ENCODE measurements around the gene TMCO4.

The TMCO4 gene

DNA sequence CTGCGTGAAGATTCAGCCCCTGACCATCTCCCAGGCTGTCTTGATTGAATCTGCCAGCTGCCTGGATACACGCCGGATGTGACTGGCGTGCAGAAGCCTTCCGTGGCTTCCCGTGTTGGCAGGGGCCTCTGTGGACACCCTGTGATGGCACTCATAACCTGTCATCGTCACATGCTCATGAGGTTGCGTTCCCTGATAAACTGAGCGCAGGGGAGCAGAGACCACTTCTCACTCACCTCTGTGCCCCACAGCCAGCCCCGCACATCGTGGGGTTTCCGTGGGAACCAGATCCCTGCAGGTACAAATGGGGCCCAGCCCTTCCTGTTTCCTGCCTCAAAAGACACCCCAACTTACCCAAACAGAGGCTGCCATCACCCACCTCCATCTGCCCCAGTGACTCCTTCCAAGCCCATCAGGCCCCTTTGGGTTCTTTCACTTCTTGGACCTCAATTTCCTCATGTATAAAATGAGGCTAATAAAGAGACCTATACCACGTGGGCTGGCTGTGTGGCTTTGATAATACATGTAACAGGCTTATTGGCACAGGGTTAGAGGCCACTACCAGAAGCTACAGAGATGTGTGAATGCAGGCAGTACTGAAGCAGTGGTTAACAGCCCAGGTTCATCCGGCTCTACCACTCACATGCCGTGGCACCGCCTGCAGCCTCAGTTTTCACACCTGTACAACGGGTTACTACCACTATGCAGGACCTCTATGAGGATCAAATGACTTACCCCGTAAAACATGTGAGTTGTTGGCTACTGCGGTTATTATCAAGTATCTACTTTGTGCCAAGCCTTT is 111.5 kb downstream of the TMCO4 start:
- H3K4me3 ChIP-seq (ENCODE audit: low read length): no peak overlapping the region
- no peak for TF ChIP-seq CTCF (conservative IDR thresholded peaks at IDR 0.05; ENCODE audit: low read depth, low read length)
- DNase-seq (ENCODE audit: low read depth): no peak

DNA sequence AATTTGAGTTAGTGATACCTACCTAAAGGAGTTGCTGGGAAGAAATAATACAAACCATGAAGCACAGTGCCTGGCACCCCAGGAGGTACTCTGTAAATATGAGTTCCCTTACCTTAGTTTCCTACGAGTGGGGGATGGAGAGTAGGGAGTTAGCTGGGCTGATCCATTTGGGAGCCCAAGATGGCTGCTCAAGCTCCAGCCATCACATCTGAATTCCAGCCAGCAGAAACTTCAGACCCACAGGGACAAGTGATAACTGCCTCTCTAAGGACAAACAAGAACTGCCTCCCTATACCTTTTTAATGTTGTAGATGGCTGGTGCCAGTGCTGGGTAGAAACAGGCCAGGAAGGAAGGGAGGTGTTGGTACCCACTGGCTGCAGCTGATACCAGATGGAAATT is 112.3 kb downstream of the TMCO4 start:
- TF ChIP-seq CTCF (conservative IDR thresholded peaks at IDR 0.05; ENCODE audit: low read depth, low read length): no peak
- no peak overlapping the region for H3K4me3 ChIP-seq (ENCODE audit: low read length)
- DNase-seq (ENCODE audit: low read depth): no peak

DNA sequence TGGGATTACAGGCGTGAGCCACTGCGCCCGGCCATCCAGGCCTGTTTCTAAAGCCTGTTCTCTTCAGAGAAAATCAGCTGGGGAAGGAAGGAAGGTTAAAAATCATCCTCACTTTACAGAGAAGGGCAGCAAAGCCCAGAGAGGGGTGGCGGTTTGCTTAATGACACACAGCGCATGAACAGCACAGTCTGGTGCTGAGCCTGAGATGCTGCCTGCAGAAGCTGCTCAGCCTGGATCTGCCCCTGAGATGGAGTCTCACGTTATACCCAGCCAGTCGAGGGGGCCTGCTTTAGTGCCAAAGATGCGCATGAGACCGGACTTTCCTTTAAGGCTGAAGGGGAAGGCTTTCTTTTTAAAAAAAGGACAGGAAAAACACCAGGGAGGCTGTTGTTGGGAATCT is 113.7 kb downstream of the TMCO4 start:
- no peak overlapping the region for H3K4me3 ChIP-seq (ENCODE audit: low read length)
- no peak for TF ChIP-seq CTCF (conservative IDR thresholded peaks at IDR 0.05; ENCODE audit: low read depth, low read length)
- no peak for DNase-seq (ENCODE audit: low read depth)

DNA sequence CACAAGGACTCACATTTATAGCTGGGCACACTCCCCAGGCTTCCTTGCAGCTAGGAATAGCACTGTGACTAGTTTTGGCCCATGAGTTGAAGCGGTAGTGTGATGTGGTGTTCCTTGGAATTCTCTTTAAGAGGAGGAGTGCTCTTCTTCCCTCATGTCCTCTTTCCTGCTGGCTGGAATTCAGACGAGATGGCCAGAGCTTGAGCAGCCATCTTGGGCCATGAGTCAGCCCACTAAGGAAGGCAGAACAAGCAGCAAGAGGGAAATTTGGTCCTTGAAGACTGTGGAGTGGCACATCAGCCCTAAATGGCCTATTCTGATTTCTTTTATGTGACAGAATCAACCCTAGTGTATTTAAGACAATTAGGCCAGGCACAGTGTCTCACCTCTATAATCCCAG is 115.0 kb downstream of the TMCO4 start:
- TF ChIP-seq CTCF (conservative IDR thresholded peaks at IDR 0.05; ENCODE audit: low read depth, low read length): no peak
- DNase-seq (ENCODE audit: low read depth): no peak
- H3K4me3 ChIP-seq (ENCODE audit: low read length): no peak overlapping the region

DNA sequence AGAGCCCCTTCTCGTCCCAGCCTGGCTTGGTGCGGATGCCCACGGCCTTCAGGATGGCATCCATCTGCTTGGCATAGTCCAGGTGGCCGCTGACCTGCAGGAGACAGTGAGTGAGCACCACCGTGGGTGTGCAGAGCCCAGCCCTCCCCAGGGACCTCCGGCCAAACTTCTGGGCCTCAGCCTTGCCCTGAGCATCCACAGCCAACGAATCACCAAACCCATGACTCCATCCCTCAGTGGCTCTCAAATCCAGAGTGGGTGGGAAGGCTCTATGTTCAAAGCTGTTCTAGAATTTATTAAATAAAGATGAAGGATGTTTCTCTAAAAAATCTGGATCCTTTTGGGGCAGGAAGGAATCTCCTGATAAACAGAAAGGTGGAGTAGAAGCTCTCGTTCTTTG is 116.4 kb downstream of the TMCO4 start:
- H3K4me3 ChIP-seq (ENCODE audit: low read length): no peak overlapping the region
- DNase-seq (ENCODE audit: low read depth): no peak
- no peak for TF ChIP-seq CTCF (conservative IDR thresholded peaks at IDR 0.05; ENCODE audit: low read depth, low read length)

GRCh38 chr1:19682901-19683300 is 116.8 kb downstream of the TMCO4 start:
- no peak for DNase-seq (ENCODE audit: low read depth)
- no peak overlapping the region for H3K4me3 ChIP-seq (ENCODE audit: low read length)
- TF ChIP-seq CTCF (conservative IDR thresholded peaks at IDR 0.05; ENCODE audit: low read depth, low read length): no peak

DNA sequence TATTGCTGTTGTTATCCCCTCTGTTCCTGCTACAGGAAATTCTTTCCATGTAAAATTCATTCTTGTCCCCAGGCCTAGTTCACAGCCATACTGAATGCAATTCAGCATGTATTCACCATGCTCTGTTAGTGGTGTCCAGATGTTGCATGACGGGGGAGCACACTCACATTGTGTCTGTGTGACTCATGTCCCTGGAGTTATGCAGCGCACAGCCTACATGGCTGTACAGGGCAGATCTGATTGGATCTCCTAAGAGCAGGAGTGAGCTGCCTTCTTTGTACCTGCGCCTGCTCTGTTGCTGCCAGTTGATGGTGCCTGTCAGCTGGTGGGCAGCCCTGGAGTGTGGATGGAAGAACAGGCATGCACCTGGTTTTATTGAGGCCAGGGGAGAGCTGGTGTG is 117.5 kb downstream of the TMCO4 start:
- H3K4me3 ChIP-seq (ENCODE audit: low read length): no peak overlapping the region
- DNase-seq (ENCODE audit: low read depth): no peak
- TF ChIP-seq CTCF (conservative IDR thresholded peaks at IDR 0.05; ENCODE audit: low read depth, low read length): no peak
